ENCODE data around the gene KLHL9. TPM values are rescaled to one million over a fixed set of nuclear protein-coding genes. Genes with fewer than 3 reads are reported as not detected.

The KLHL9 gene
- total RNA-seq, 1 experiment from 2014 or later = 18.2 TPM

- H3K4me3 Mint-ChIP-seq = no peak overlapping the region
- H3K36me3 Mint-ChIP-seq (ENCODE audit: insufficient read depth in 1 of 3, low read depth in 3 of 3) = no peaks in the 10 kb centered on the region
Measured at GRCh38 chr9:21362287-21362686, 27.1 kb upstream of the KLHL9 start.

More at GRCh38 chr9:21362287-21362686, 27.1 kb upstream of the KLHL9 start:
- no peak overlapping the region for H3K4me2 ChIP-seq (ENCODE audit: insufficient read depth, insufficient read length, low read length)
- no peaks in the 10 kb centered on the region; the same call in 1 of the 2 replicates for H3K4me1 ChIP-seq (ENCODE audit: insufficient read depth, low read length)
- H3K56ac ChIP-seq (ENCODE audit: insufficient read length, low read depth, low read length) = no peak overlapping the region
- Mint-ChIP-seq H3K27ac (no peak overlapping the region), H3K9me3 (no peaks in the 10 kb centered on the region), H3K4me1 (no peaks in the 10 kb centered on the region), H3K27me3 (ENCODE audit: low read depth) (peaks cover 1% of the 10 kb centered on the region; the same call in 1 of the 2 replicates)
- no peak overlapping the region for H2BK120ac ChIP-seq (ENCODE audit: low read depth, low read length, poor library complexity, severe bottlenecking)
- H2BK20ac ChIP-seq (ENCODE audit: low read depth, low read length, poor library complexity, severe bottlenecking) = no peak overlapping the region
- H2BK12ac ChIP-seq (ENCODE audit: insufficient read length, low read depth, low read length) = no peak overlapping the region
- H3T11ph ChIP-seq (ENCODE audit: low read length) = no peak overlapping the region
- H2BK5ac ChIP-seq (ENCODE audit: insufficient read length, low read length) = no peak overlapping the region
- H3K79me2 ChIP-seq (ENCODE audit: insufficient read depth, low read length) = no peaks in the 10 kb centered on the region
- H3K9ac ChIP-seq (ENCODE audit: extremely low read depth, insufficient read length, low read length) = no peak overlapping the region
- H3K9me3 ChIP-seq (ENCODE audit: control insufficient read depth, low read depth, low read length) = no peaks in the 10 kb centered on the region
- H3K27me3 ChIP-seq (ENCODE audit: insufficient read depth, low read length) = no peaks in the 10 kb centered on the region
- H4K20me1 ChIP-seq (ENCODE audit: control insufficient read depth, insufficient read depth, insufficient read length) = no peaks in the 10 kb centered on the region
- no CpG with 5 or more reads among the region's 8 CpGs for WGBS (ENCODE audit: extremely low coverage, insufficient read length, low lambda C conversion rate)
- H2AFZ ChIP-seq (ENCODE audit: low read length) = no peak overlapping the region
- no peak overlapping the region for H3K27ac ChIP-seq (ENCODE audit: insufficient read length, low read depth, low read length)
- H3K79me1 ChIP-seq (ENCODE audit: insufficient read depth, low read depth, low read length, poor library complexity, severe bottlenecking) = no peaks in the 10 kb centered on the region
- TF ChIP-seq CTCF (conservative IDR thresholded peaks at IDR 0.05) = no peak
- H2AK5ac ChIP-seq (ENCODE audit: insufficient read length, low read length) = no peak overlapping the region
- DNase-seq = no peak
- H4K8ac ChIP-seq (replicated peaks; ENCODE audit: insufficient read length, low read depth, low read length) = no peak overlapping the region
- no peak overlapping the region for H4K5ac ChIP-seq (ENCODE audit: insufficient read length, low read depth, low read length)
- no peak overlapping the region for H3K4ac ChIP-seq (ENCODE audit: low read depth, low read length)
- no peak overlapping the region for H3K18ac ChIP-seq (ENCODE audit: insufficient read length, low read depth, low read length)
- H3K23me2 ChIP-seq (ENCODE audit: insufficient read length, low read depth, low read length, poor library complexity, severe bottlenecking) = no peaks in the 10 kb centered on the region
- H3K14ac ChIP-seq (ENCODE audit: insufficient read depth, low read length) = no peak overlapping the region
- no peak overlapping the region for H4K91ac ChIP-seq (ENCODE audit: insufficient read length, low read depth, low read length)
- H2BK15ac ChIP-seq (ENCODE audit: low read depth, low read length) = no peak overlapping the region
- H3K23ac ChIP-seq (ENCODE audit: insufficient read length, low read depth, low read length) = no peak overlapping the region
